Gastroesophageal sphincter (tissue), 3 donors: ENCODE data around the gene CHST14.

Source experiments
- CTCF ChIP-seq, 4 experiments: fragments of 200-600 bp in 2 of 4; fragments of 450-650 bp in 2 of 4; sonication (generic) in 1 of 4; IDR thresholded peaks; one replicate each; pipeline ENCODE4 v1.5.1; 2017 to 2019; ENCODE audit warnings: antibody characterized with exemption in 4 of 4, mild to moderate bottlenecking in 2 of 4, moderate library complexity in 2 of 4
- EP300 ChIP-seq: sonication (generic); formaldehyde crosslinking; IDR thresholded peaks from one replicate; pipeline ENCODE4 v1.6.1; 2017; ENCODE audit warnings: antibody characterized with exemption, mild to moderate bottlenecking
- POLR2A ChIP-seq, 2 donors: fragments of 450-650 bp; IDR thresholded peaks; one replicate each; pipeline ENCODE4 v1.6.1; 2017; ENCODE audit warnings: antibody characterized with exemption in 2 of 2, mild to moderate bottlenecking in 2 of 2, moderate library complexity in 1 of 2
- POLR2AphosphoS5 ChIP-seq: sonication (generic); formaldehyde crosslinking; IDR thresholded peaks from one replicate; pipeline ENCODE4 v1.6.1; 2017; ENCODE audit warnings: antibody characterized with exemption

- TF ChIP-seq CTCF (IDR thresholded peaks at IDR 0.05) = no peak
- TF ChIP-seq POLR2A (IDR thresholded peaks at IDR 0.05) = no peak
- no peak for TF ChIP-seq POLR2AphosphoS5
- no peak for TF ChIP-seq EP300
These were observed 24.6 kb upstream of the CHST14 start for GRCh38 chr15:40446144-40446543.
